OCI-LY3 (cell line): ENCODE data around the gene FERMT3.

Experiments
- CTCF ChIP-seq: fragments of 200-600, 300-600 bp; sonication (generic); IDR thresholded peaks from 2 replicates; pipeline ENCODE4 v1.5.1; 2014; ENCODE audit warnings: antibody characterized with exemption, low read length, low read depth
- EZH2phosphoT487 ChIP-seq: fragments of 200-600 bp; shearing (Covaris generic); IDR thresholded peaks from 2 replicates; pipeline ENCODE4 v1.6.1; 2018; ENCODE audit warnings: antibody characterized with exemption, mixed run types, low read depth

GRCh38 chr11:64222651-64223000 lies 16.1 kb downstream of the FERMT3 start:
- TF ChIP-seq CTCF (no peak), EZH2phosphoT487 (no peak)
